SK-N-SH (cell line): ENCODE results near the gene RB1. TPM values are rescaled to one million over a fixed set of nuclear protein-coding genes. Genes with fewer than 3 reads are reported as not detected.
A peak's percentile ranks its signal among the peaks of the same experiment; 100 is the strongest.
"Not testable (repeated sequence)": the region's sequence is repeated elsewhere in the genome, so short reads cannot be mapped to it uniquely, and the experiment has no call there.

Source experiments
- CTCF ChIA-PET: fragments of 300-600, 350-600 bp; formaldehyde crosslinking; extraction: SDS; loops from one replicate; lab custom pipeline; 2021; lab: Yijun Ruan, JAX
- POLR2A ChIA-PET: fragments of 350-600 bp; sonication (Branson Sonifier 250); formaldehyde crosslinking; extraction: SDS; loops from one replicate; lab custom pipeline; 2020; ENCODE audit warnings: antibody characterized with exemption, inconsistent platforms; lab: Yijun Ruan, JAX
- DNase-seq: peaks from one replicate; pipeline ENCODE4 v3.0.0; 2012
- H2AFZ ChIP-seq: fragments of 200-600 bp; sonication (generic); 2 replicates; pipeline ENCODE4 v1.8.1; 2016; ENCODE audit warnings: antibody characterized with exemption, mild to moderate bottlenecking, low read depth
- H3F3A ChIP-seq: fragments of 200-600 bp; sonication (generic); replicated peaks from 2 replicates; pipeline ENCODE3; 2016; ENCODE audit warnings: antibody characterized with exemption, mild to moderate bottlenecking; ENCODE audit not compliant: insufficient read depth
- H3K27ac ChIP-seq, 2 experiments: fragments of 200-500 bp in 1 of 2; fragments of 200-600 bp in 1 of 2; sonication (Bioruptor generic) in 1 of 2; sonication (generic), shearing (Covaris generic) in 1 of 2; 2 replicates each; pipeline versions ENCODE4 v1.5.1 to v1.6.1; 2014 to 2016; ENCODE audit warnings: low read depth in 2 of 2, inconsistent platforms in 1 of 2, low read length in 1 of 2, mild to moderate bottlenecking in 1 of 2, mixed read lengths in 1 of 2
- H3K27me3 ChIP-seq: fragments of 200-600 bp; sonication (generic), shearing (Covaris generic); 2 replicates; pipeline ENCODE4 v1.6.1; 2016; ENCODE audit warnings: mixed run types; ENCODE audit not compliant: insufficient read depth
- H3K36me3 ChIP-seq, 2 experiments: fragments of 200-500 bp in 1 of 2; fragments of 200-600 bp in 1 of 2; sonication (Bioruptor generic) in 1 of 2; sonication (generic) in 1 of 2; replicated peaks in 1 of 2; 2 replicates each; pipeline versions ENCODE3 to v1.5.1; 2014 to 2016; ENCODE audit warnings: low read length in 1 of 2, mild to moderate bottlenecking in 1 of 2; ENCODE audit not compliant: insufficient read depth in 2 of 2, control insufficient read depth in 1 of 2
- H3K4me1 ChIP-seq, 2 experiments: fragments of 200-500 bp in 1 of 2; fragments of 200-600 bp in 1 of 2; sonication (Bioruptor generic) in 1 of 2; sonication (generic), shearing (Covaris generic) in 1 of 2; 2 replicates each; pipeline versions ENCODE4 v1.5.1 to v1.6.1; 2014 to 2016; ENCODE audit warnings: low read depth in 1 of 2, low read length in 1 of 2, mixed run types in 1 of 2; ENCODE audit not compliant: insufficient read depth in 2 of 2, control insufficient read depth in 1 of 2
- H3K4me2 ChIP-seq: fragments of 200-600 bp; sonication (generic), shearing (Covaris generic); 2 replicates; pipeline ENCODE4 v1.6.1; 2017; ENCODE audit warnings: mixed run types
- H3K4me3 ChIP-seq, 2 experiments: fragments of 200-500 bp in 1 of 2; fragments of 200-600 bp in 1 of 2; sonication (Bioruptor generic) in 1 of 2; sonication (generic), shearing (Covaris generic) in 1 of 2; 2 replicates each; pipeline versions ENCODE4 v1.5.1 to v1.8.1; 2014 to 2016; ENCODE audit warnings: low read depth in 2 of 2, inconsistent platforms in 1 of 2, low read length in 1 of 2, mild to moderate bottlenecking in 1 of 2, mixed read lengths in 1 of 2, moderate library complexity in 1 of 2
- H3K79me2 ChIP-seq: fragments of 200-600 bp; sonication (generic); 2 replicates; pipeline ENCODE4 v1.8.1; 2017; ENCODE audit warnings: mild to moderate bottlenecking; ENCODE audit not compliant: insufficient read depth
- H3K9ac ChIP-seq: fragments of 200-600 bp; sonication (generic); 2 replicates; pipeline ENCODE4 v1.6.1; 2017; ENCODE audit warnings: mixed run types
- H3K9me2 ChIP-seq: fragments of 200-600 bp; sonication (generic); 2 replicates; pipeline ENCODE4 v1.6.1; 2017; ENCODE audit warnings: mixed run types
- H3K9me3 ChIP-seq: fragments of 200-600 bp; sonication (generic); 2 replicates; pipeline ENCODE4 v1.6.1; 2017; ENCODE audit warnings: mixed run types, mild to moderate bottlenecking, moderate library complexity
- H4K20me1 ChIP-seq: fragments of 200-600 bp; sonication (generic); 2 replicates; pipeline ENCODE4 v1.6.1; 2017; ENCODE audit warnings: mild to moderate bottlenecking, mixed run types; ENCODE audit not compliant: insufficient read depth
- CTCF ChIP-seq: fragments of 200-600 bp; sonication (generic); IDR thresholded peaks from 2 replicates; pipeline ENCODE4 v1.6.1; 2017; ENCODE audit warnings: antibody characterized with exemption, mild to moderate bottlenecking, moderate library complexity
- EP300 ChIP-seq, 2 experiments: IDR thresholded peaks; 2 replicates each; pipeline versions ENCODE4 v1.4.0 to v1.6.1; 2012; ENCODE audit warnings: borderline replicate concordance in 1 of 2, low read depth in 1 of 2, low read length in 1 of 2
- FOSL2 ChIP-seq: IDR thresholded peaks from 2 replicates; pipeline ENCODE4 v1.4.0; 2012; ENCODE audit warnings: low read depth, mild to moderate bottlenecking, moderate library complexity, borderline replicate concordance
- FOXJ3 ChIP-seq: sonication (generic); formaldehyde crosslinking; IDR thresholded peaks from 2 replicates; pipeline ENCODE4 v1.5.1; 2020; ENCODE audit warnings: mild to moderate bottlenecking, missing genetic modification reagents
- GATA2 ChIP-seq: sonication (generic); formaldehyde crosslinking; IDR thresholded peaks from 2 replicates; pipeline ENCODE4 v1.5.0; 2020; ENCODE audit warnings: mild to moderate bottlenecking, missing genetic modification reagents
- MAX ChIP-seq: IDR thresholded peaks from 2 replicates; pipeline ENCODE4 v1.4.0; 2012; ENCODE audit warnings: low read depth
- MXI1 ChIP-seq: IDR thresholded peaks from 2 replicates; pipeline ENCODE4 v1.6.1; 2012; ENCODE audit warnings: mild to moderate bottlenecking, low read depth, low read length, improper control_type of control experiment
- POLR2AphosphoS5 ChIP-seq: IDR thresholded peaks from 2 replicates; pipeline ENCODE4 v1.6.1; 2012; ENCODE audit warnings: low read depth, low read length
- RAD21 ChIP-seq: IDR thresholded peaks from 2 replicates; pipeline ENCODE4 v1.6.1; 2012; ENCODE audit warnings: mild to moderate bottlenecking, low read length
- RXRA ChIP-seq: IDR thresholded peaks from 2 replicates; pipeline ENCODE4 v1.4.0; 2012; ENCODE audit warnings: low read depth, mild to moderate bottlenecking, borderline replicate concordance
- SMC3 ChIP-seq: IDR thresholded peaks from 2 replicates; pipeline ENCODE4 v1.6.1; 2012; ENCODE audit warnings: low read depth, low read length, improper control_type of control experiment
- TCF12 ChIP-seq: IDR thresholded peaks from 2 replicates; pipeline ENCODE4 v1.4.0; 2012
- YY1 ChIP-seq: IDR thresholded peaks from 2 replicates; pipeline ENCODE4 v1.4.0; 2012; ENCODE audit warnings: low read depth, mild to moderate bottlenecking
- WGBS: methylation state at CpG from one replicate; pipeline ENCODE4 v1.1.6; 2017; ENCODE audit warnings: low lambda C conversion rate; 5-methylcytosine and 5-hydroxymethylcytosine counted together
- polyA plus RNA-seq, 3 experiments: library from polyadenylated mRNA; depleted of rRNA; stranded (reverse); fragments of >200 nt; gene quantifications; 2 replicates each; pipeline ENCODE4 v1.2.3, GENCODE V29; 2012
- TF ChIP-seq, protein P1 (sequence below): IDR thresholded peaks from 2 replicates; pipeline ENCODE4; 2012

The RB1 gene
- polyA plus RNA-seq, 1 of the 3 experiments (the other 2 are of a cell fraction), result 11.5 TPM

- Histone ChIP-seq H3K36me3 (peaks cover 0 to 11% of the 10 kb centered on the region in 2 experiments), H3K27ac (no peak overlapping the region), H3K4me1 (no peaks in the 10 kb centered on the region; a peak in 1 of 4 replicates), H3K27me3 (no peaks in the 10 kb centered on the region), H3K4me2 (no peak overlapping the region), H3K9me2 (0 out of 2 replicates have a peak, but pooled peaks cover 4% of the 10 kb centered on the region), H3K4me3 (no peak overlapping the region), H3K9ac (no peak overlapping the region), H2AFZ (no peak overlapping the region), H4K20me1 (no peaks in the 10 kb centered on the region), H3F3A (no peaks in the 10 kb centered on the region), H3K9me3 (no peaks in the 10 kb centered on the region), H3K79me2 (peaks cover 34% of the 10 kb centered on the region)
- ChIA-PET CTCF (interaction anchor here (0.6 to 4.0 kb wide), 19 partner anchors 13 to 536 kb away, joined by 3 to 26 read pairs (median 4); partner anchors contain the start of genes ITM2B, NUDT15 and RCBTB2), POLR2A (no interaction called here)
- no peak for DNase-seq
- TF ChIP-seq TCF12 (no peak), RXRA (no peak), GATA2 (CRISPR knock-in tag) (no peak), EP300 (IDR thresholded peaks at IDR 0.05; ENCODE audit: borderline replicate concordance in 1 of 2, low read depth in 1 of 2, low read length in 1 of 2) (no peak), CTCF (no peak), MXI1 (no peak), RAD21 (no peak), POLR2AphosphoS5 (no peak), FOXJ3 (CRISPR knock-in tag) (no peak), FOSL2 (no peak), MAX (no peak)
- TF ChIP-seq, protein P1, sequence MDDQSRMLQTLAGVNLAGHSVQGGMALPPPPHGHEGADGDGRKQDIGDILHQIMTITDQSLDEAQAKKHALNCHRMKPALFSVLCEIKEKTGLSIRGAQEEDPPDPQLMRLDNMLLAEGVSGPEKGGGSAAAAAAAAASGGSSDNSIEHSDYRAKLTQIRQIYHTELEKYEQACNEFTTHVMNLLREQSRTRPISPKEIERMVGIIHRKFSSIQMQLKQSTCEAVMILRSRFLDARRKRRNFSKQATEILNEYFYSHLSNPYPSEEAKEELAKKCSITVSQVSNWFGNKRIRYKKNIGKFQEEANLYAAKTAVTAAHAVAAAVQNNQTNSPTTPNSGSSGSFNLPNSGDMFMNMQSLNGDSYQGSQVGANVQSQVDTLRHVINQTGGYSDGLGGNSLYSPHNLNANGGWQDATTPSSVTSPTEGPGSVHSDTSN, result no peak
- 97% methylated on average over 1 of the region's 1 CpG for WGBS
Measured at GRCh38 chr13:48333976-48334375, 30.4 kb downstream of the RB1 start.

DNA sequence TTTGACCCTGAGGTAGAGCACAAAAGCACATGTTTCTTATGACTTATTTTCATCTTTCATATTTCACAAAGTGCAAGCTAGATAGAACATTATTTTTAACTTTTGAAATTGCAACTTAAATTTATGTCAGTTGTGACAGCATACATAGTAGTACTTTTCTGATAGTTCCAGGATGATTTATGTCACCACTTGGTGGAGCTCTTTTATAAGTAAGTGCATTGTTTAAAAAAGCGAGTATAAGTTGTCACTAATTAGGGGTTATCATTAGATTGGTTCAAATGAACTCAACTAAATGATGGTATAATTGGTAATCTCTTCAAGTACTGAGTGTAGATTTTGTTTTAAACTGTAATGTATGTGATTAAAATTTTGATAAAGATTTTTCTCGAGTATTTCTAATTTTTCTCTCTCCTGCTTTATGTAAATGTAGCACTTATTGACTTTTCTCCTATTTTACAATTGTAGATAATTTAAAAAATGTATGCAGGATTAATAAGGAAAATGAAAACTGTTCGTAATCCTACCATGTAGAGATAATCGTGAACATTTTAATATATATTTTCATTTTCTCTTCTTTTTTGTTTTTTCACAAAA, 31.1 kb downstream of the RB1 start:
- peak; percentile 15 for DNase-seq
- POLR2A ChIA-PET, result no interaction called here

GRCh38 chr13:48339198-48339597, 35.6 kb downstream of the RB1 start:
- Histone ChIP-seq H3K36me3 (peaks cover 6 to 18% of the 10 kb centered on the region in 2 experiments), H3K79me2 (peaks cover 33% of the 10 kb centered on the region)
- H3K27me3 ChIP-seq, H3K9me3 ChIP-seq, H2AFZ ChIP-seq, H3K9ac ChIP-seq, H3K9me2 ChIP-seq, H3K27ac ChIP-seq, H3K4me1 ChIP-seq, H3K4me3 ChIP-seq, H3F3A ChIP-seq, H4K20me1 ChIP-seq, POLR2A ChIA-PET, H3K4me2 ChIP-seq, DNase-seq: not testable (repeated sequence)
- CTCF ChIA-PET, result interaction anchor here (1.0 kb wide), 1 partner anchor 241 kb away, joined by 3 read pairs; no protein-coding TSS in a partner anchor
- 100% methylated on average over 5 of the region's 11 CpGs for WGBS

More for the DNA sequence above, 31.1 kb downstream of the RB1 start:
- H3K4me1 ChIP-seq, result no peaks in the 10 kb centered on the region; a peak in 1 of 4 replicates
- H4K20me1 ChIP-seq, result no peaks in the 10 kb centered on the region
- H3K4me2 ChIP-seq, result no peak overlapping the region
- no peaks in the 10 kb centered on the region for H3K27me3 ChIP-seq
- H2AFZ ChIP-seq, result no peak overlapping the region
- H3K9ac ChIP-seq, result no peak overlapping the region
- no peak overlapping the region for H3K4me3 ChIP-seq
- CTCF ChIA-PET, result interaction anchor here (0.6 to 4.0 kb wide), 22 partner anchors 14 to 536 kb away, joined by 3 to 26 read pairs (median 4); partner anchors contain the start of genes ITM2B, NUDT15 and RCBTB2
- peaks cover 37% of the 10 kb centered on the region for H3K79me2 ChIP-seq
- no peak for TF ChIP-seq YY1
- TF ChIP-seq RAD21, result peak; percentile 69
- TF ChIP-seq CTCF, result peak; percentile 71
- peak; percentile 54 for TF ChIP-seq SMC3
- H3K9me2 ChIP-seq, result 0 out of 2 replicates have a peak, but pooled peaks cover under 1% of the 10 kb centered on the region
- no peaks in the 10 kb centered on the region for H3K9me3 ChIP-seq
- H3F3A ChIP-seq, result no peaks in the 10 kb centered on the region
- 89% methylated on average over 4 of the region's 4 CpGs for WGBS
- no peak overlapping the region for H3K27ac ChIP-seq
- peaks cover 0 to 9% of the 10 kb centered on the region in 2 experiments for H3K36me3 ChIP-seq
